Prostate gland (tissue), 2 donors: ENCODE results near the gene RAVER1. TPM values are rescaled to one million over a fixed set of nuclear protein-coding genes. Genes with fewer than 3 reads are reported as not detected.

ENCODE experiments used
- DNase-seq: peaks from one replicate; pipeline ENCODE4 v3.0.0-alpha.2; 2019; ENCODE audit warnings: low spot score
- H3K27ac ChIP-seq, 2 donors: fragments of 200-600 bp; sonication (generic); 2 replicates each; pipeline ENCODE4 v1.5.1; 2017 to 2019
- H3K27me3 ChIP-seq: fragments of 200-600 bp; sonication (generic); replicated peaks from 2 replicates; pipeline ENCODE4 v1.5.1; 2019; ENCODE audit not compliant: insufficient read depth
- H3K36me3 ChIP-seq, 2 donors: fragments of 200-600 bp; sonication (generic); 1 replicate in 1 of 2; 2 replicates in 1 of 2; pipeline versions ENCODE4 v1.5.1 to v1.8.1; 2017 to 2019
- H3K4me1 ChIP-seq: fragments of 200-600 bp; sonication (generic); replicated peaks from 2 replicates; pipeline ENCODE4 v1.5.1; 2019
- H3K4me3 ChIP-seq, 2 donors: fragments of 200-600 bp; sonication (generic); 2 replicates each; pipeline ENCODE4 v1.5.1; 2017 to 2019
- H3K9me3 ChIP-seq: fragments of 200-600 bp; sonication (generic); 2 replicates; pipeline ENCODE4 v1.5.1; 2017
- POLR2A ChIP-seq: fragments of 450-650 bp; IDR thresholded peaks from one replicate; pipeline ENCODE4 v1.6.1; 2016; ENCODE audit warnings: antibody characterized with exemption, mild to moderate bottlenecking
- POLR2AphosphoS5 ChIP-seq: sonication (generic); formaldehyde crosslinking; IDR thresholded peaks from one replicate; pipeline ENCODE4 v1.6.1; 2017; ENCODE audit warnings: antibody characterized with exemption
- WGBS: methylation state at CpG from one replicate; pipeline ENCODE4 v1.1.5; 2018; 5-methylcytosine and 5-hydroxymethylcytosine counted together
- intact Hi-C: fragments of 100-400 bp; cut with DNase I; formaldehyde crosslinking; loops from one replicate; pipeline ENCODE4 v1.14.2; 2022
- total RNA-seq, 2 donors: library from RNA; depleted of rRNA; stranded (reverse); fragments of >200 nt; gene quantifications; one replicate each; pipeline ENCODE4 v1.1.0, GENCODE V29; 2016
- TF ChIP-seq, protein P1 (sequence below), 4 experiments: fragments of 200-600 bp in 2 of 4; fragments of 450-650 bp in 2 of 4; sonication (generic) in 2 of 4; IDR thresholded peaks; 1 replicate in 3 of 4; 2 replicates in 1 of 4; pipeline ENCODE4 v1.5.1; 2016 to 2019; ENCODE audit warnings: antibody characterized with exemption in 4 of 4, mild to moderate bottlenecking in 2 of 4, moderate library complexity in 2 of 4

The RAVER1 gene
- total RNA-seq, 2 donors from 2014 or later, result 50.2 to 53.2 TPM

DNA sequence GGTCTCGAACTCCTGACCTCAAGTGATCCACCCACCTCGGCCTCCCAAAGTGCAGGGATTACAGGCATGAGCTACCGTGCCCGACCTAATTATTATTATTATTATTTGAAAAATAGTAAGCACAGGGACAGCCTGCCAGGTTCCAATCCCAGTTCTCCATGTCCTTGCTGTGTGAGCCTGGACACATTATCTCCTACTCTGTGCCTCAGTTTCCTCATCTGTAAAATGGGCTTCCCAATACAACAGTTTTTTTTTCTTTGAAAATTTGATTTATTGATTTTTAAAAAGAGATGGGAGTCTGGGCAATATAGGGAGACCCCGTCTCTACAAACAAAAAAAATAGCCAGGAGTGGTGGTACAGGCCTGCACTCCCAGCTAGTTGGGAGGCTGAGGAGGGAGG lies 27.0 kb downstream of the RAVER1 start:
- DNase-seq, result no peak
- 92% methylated on average over 5 of the region's 5 CpGs for WGBS
- no peaks in the 10 kb centered on the region for H3K27me3 ChIP-seq
- no peak for TF ChIP-seq POLR2A
- TF ChIP-seq, protein P1, sequence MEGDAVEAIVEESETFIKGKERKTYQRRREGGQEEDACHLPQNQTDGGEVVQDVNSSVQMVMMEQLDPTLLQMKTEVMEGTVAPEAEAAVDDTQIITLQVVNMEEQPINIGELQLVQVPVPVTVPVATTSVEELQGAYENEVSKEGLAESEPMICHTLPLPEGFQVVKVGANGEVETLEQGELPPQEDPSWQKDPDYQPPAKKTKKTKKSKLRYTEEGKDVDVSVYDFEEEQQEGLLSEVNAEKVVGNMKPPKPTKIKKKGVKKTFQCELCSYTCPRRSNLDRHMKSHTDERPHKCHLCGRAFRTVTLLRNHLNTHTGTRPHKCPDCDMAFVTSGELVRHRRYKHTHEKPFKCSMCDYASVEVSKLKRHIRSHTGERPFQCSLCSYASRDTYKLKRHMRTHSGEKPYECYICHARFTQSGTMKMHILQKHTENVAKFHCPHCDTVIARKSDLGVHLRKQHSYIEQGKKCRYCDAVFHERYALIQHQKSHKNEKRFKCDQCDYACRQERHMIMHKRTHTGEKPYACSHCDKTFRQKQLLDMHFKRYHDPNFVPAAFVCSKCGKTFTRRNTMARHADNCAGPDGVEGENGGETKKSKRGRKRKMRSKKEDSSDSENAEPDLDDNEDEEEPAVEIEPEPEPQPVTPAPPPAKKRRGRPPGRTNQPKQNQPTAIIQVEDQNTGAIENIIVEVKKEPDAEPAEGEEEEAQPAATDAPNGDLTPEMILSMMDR (IDR thresholded peaks at IDR 0.05), result no peak
- no peak for TF ChIP-seq POLR2AphosphoS5
- intact Hi-C loops, result no loop called here
- no peaks in the 10 kb centered on the region for H3K4me1 ChIP-seq
- H3K9me3 ChIP-seq, result no peaks in the 10 kb centered on the region
- H3K4me3 ChIP-seq, result no peak overlapping the region
- no peaks in the 10 kb centered on the region for H3K36me3 ChIP-seq
- no peak overlapping the region for H3K27ac ChIP-seq

DNA sequence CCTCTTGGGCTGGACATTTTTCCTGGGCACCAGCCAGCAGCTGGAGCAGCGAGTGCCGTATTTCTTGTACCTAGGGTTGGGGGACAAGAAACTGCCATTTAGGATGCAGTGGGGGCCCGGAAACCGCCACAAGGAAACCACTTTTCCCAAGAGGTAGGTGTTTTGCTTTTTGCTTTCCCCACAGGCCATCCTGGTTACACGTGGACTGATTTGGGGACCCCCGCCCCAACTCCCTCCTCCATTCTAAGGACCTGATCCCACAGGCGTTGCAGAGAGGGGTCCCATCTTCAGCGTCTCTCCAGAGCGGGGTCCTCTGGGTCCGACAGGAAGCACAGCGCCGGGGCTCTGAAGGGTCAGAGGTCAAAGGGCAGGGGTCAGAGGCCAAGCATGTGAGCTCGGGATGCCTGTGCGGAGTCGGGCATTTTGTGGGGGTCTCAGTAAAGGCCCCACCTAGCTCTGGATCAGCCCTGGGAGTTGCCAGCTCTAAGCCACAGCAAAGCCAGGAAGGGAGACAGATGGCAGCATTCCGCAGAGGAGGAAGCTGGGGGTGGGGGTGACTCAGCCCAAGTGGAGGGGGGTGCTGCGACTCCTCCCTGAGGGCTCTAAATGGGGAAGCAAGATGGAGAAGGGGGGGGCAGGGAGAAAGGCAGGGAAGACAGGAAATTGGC lies 28.1 kb downstream of the RAVER1 start:
- no peak overlapping the region for H3K4me3 ChIP-seq
- intact Hi-C loops, result no loop called here
- no peaks in the 10 kb centered on the region for H3K27me3 ChIP-seq
- DNase-seq, result no peak
- TF ChIP-seq, protein P1 (IDR thresholded peaks at IDR 0.05), result no peak
- TF ChIP-seq POLR2A (no peak), POLR2AphosphoS5 (no peak)
- no peaks in the 10 kb centered on the region for H3K9me3 ChIP-seq
- H3K27ac ChIP-seq, result no peak overlapping the region
- WGBS, result 84% methylated on average over 16 of the region's 17 CpGs
- H3K4me1 ChIP-seq, result no peaks in the 10 kb centered on the region
- H3K36me3 ChIP-seq, result no peaks in the 10 kb centered on the region

DNA sequence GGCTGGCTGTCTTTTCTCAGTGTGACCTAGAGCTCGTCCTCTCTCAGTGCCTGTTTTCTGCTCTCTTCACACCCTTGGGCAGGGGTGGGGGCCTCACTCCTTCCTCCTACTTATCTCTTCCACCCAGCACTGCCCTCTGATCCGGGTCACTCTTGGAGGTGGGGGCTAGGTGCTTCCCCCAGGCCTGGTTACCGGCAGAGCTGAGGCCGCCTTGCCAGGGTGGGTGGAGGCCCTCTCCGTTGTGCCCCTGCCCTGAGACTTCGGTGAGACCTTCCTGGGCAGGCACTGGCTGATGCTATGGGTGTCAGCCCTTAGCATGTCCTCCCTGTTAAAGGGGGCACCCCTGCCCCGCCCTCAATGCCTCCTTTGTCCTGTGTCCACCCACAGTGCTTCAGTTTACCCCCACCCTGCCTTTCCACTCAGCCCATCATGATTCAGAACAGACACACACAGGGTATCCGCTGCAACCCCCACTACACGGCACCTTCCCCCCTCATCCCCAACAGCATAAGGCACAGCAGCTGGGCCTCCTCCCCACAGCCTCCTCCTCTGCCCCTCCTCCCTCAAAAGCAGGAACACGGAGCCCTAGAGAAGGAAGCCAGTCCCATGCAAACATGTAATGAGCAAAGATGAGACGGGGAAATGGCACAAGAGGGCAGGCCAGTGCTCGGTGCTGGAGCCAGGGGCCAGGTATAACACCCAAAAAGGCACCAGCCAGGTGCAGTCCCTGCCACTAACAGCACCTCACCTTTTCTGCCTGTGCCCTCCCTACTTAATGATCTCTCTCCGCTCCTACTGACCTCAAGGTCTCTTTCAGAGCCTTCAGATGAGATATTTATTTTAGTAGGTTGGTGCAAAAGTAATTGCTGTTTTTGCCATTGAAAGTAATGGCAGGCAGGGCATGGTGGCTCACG lies 33.5 kb downstream of the RAVER1 start:
- no peaks in the 10 kb centered on the region for H3K9me3 ChIP-seq
- TF ChIP-seq, protein P1 (IDR thresholded peaks at IDR 0.05), result no peak
- no peak for TF ChIP-seq POLR2AphosphoS5
- no peak for TF ChIP-seq POLR2A
- 52% methylated on average over 14 of the region's 14 CpGs for WGBS
- peaks cover 11% of the 10 kb centered on the region for H3K27me3 ChIP-seq
- no peak overlapping the region for H3K4me3 ChIP-seq
- H3K4me1 ChIP-seq, result peaks cover 3% of the 10 kb centered on the region
- H3K27ac ChIP-seq, result no peak overlapping the region
- intact Hi-C loops, result no loop called here
- no peak for DNase-seq
- H3K36me3 ChIP-seq, result no peaks in the 10 kb centered on the region

DNA sequence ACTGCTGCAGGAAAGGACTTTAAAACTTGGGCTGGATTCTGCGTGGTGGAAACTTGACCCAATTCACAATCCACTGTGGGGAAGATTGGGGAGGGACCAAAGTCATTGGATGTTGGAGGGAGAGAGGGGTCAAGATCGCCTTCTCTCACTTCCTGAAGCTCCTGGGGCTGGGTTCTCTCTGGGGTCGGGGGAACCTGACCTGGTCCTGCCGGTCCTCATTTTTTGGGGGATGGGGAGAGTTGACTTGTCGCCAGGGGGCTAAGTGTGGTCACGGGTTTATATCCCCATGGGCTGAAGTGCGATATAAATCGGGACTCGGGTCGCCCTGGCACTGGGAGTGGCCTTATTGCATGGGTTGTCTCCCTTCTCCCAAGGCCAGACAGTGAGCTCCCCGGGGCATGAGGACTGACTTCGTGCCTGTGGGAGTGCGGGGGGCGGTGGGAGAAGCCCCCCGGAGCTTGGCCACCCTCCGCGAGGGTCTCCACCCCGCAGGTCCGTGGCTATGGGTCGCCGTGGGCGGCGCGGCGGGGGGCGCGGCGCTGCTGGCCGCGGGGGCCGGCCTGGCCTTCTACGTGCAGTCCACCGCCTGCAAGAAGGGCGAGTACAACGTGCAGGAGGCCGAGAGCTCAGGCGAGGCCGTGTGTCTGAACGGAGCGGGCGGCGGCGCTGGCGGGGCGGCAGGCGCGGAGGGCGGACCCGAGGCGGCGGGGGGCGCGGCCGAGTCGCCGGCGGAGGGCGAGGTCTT lies 37.3 kb downstream of the RAVER1 start:
- Histone ChIP-seq H3K9me3 (no peaks in the 10 kb centered on the region), H3K27me3 (peaks cover 40% of the 10 kb centered on the region), H3K27ac (no peak overlapping the region), H3K36me3 (no peaks in the 10 kb centered on the region), H3K4me3 (peak overlapping the region in 1 of 2 donors; percentile 1), H3K4me1 (peaks cover 3% of the 10 kb centered on the region)
- TF ChIP-seq, protein P1 (IDR thresholded peaks at IDR 0.05), result no peak
- no peak for DNase-seq
- WGBS, result 5% methylated on average over 34 of the region's 58 CpGs
- intact Hi-C loops, result no loop called here
